ENCODE data around the gene ZNF227.
"Not testable (repeated sequence)": the region's sequence is repeated elsewhere in the genome, so short reads cannot be mapped to it uniquely, and the experiment has no call there.

ZNF227 gene

GRCh38 chr19:44212250-44212865, at the start of gene ZNF227:
Gene ZNF227 (plus strand): TSS chr19:44212532. CDS start chr19:44217793, 5,261 bp downstream.
- DNase-seq (ENCODE audit: extremely low read depth, low read depth): peak; percentile 92
- H3K4me3 ChIP-seq (replicated peaks; ENCODE audit: low read depth, low read length): peak within 1 kb of the TSS; percentile 91
- TF ChIP-seq CTCF (IDR thresholded peaks at IDR 0.05; ENCODE audit: low read depth, low read length, missing control alignments): no peak

- no peak for TF ChIP-seq CTCF (IDR thresholded peaks at IDR 0.05; ENCODE audit: low read depth, low read length, missing control alignments)
- DNase-seq (ENCODE audit: extremely low read depth, low read depth): no peak
These were observed 48.5 kb upstream of the ZNF227 start for GRCh38 chr19:44163789-44164188.

GRCh38 chr19:44164327-44164672, 48.0 kb upstream of the ZNF227 start:
- H3K4me3 ChIP-seq (replicated peaks; ENCODE audit: low read depth, low read length): peak overlapping the region; percentile 71
- no peak for TF ChIP-seq CTCF (IDR thresholded peaks at IDR 0.05; ENCODE audit: low read depth, low read length, missing control alignments)
- DNase-seq (ENCODE audit: extremely low read depth, low read depth): no peak

More at GRCh38 chr19:44163789-44164188, 48.5 kb upstream of the ZNF227 start:
- no peak overlapping the region for H3K4me3 ChIP-seq (replicated peaks; ENCODE audit: low read depth, low read length)

- peak; percentile 99 for DNase-seq (ENCODE audit: extremely low read depth, low read depth)
- H3K4me3 ChIP-seq (replicated peaks; ENCODE audit: low read depth, low read length): peak within 1 kb of the TSS; percentile 71
- no peak for TF ChIP-seq CTCF (IDR thresholded peaks at IDR 0.05; ENCODE audit: low read depth, low read length, missing control alignments)
These were observed 47.4 kb upstream of the ZNF227 start, which contains the start of gene ZNF226 for GRCh38 chr19:44164673-44165512. Gene ZNF226 (plus strand): TSS chr19:44165100. CDS start chr19:44170081, 4,981 bp downstream.

GRCh38 chr19:44170660-44171059, 41.7 kb upstream of the ZNF227 start:
- not testable (repeated sequence) for H3K4me3 ChIP-seq (replicated peaks; ENCODE audit: low read depth, low read length)

GRCh38 chr19:44176590-44176989, 35.7 kb upstream of the ZNF227 start:
- DNase-seq (ENCODE audit: extremely low read depth, low read depth): no peak
- no peak overlapping the region for H3K4me3 ChIP-seq (replicated peaks; ENCODE audit: low read depth, low read length)
- no peak for TF ChIP-seq CTCF (IDR thresholded peaks at IDR 0.05; ENCODE audit: low read depth, low read length, missing control alignments)

More at GRCh38 chr19:44170660-44171059, 41.7 kb upstream of the ZNF227 start:
- not testable (repeated sequence) for DNase-seq (ENCODE audit: extremely low read depth, low read depth)

GRCh38 chr19:44180968-44181367, 31.4 kb upstream of the ZNF227 start:
- TF ChIP-seq CTCF (IDR thresholded peaks at IDR 0.05; ENCODE audit: low read depth, low read length, missing control alignments): no peak
- DNase-seq (ENCODE audit: extremely low read depth, low read depth): no peak
- no peak overlapping the region for H3K4me3 ChIP-seq (replicated peaks; ENCODE audit: low read depth, low read length)

Measured in HFF-Myc (cell line).